ENCODE results near the gene TNPO3. TPM values are rescaled to one million over a fixed set of nuclear protein-coding genes. Genes with fewer than 3 reads are reported as not detected.
"Not testable (repeated sequence)": the region's sequence is repeated elsewhere in the genome, so short reads cannot be mapped to it uniquely, and the experiment has no call there.

TNPO3 gene
- total RNA-seq, 2 donors from 2014 or later, result 15.8 to 23.9 TPM

DNA sequence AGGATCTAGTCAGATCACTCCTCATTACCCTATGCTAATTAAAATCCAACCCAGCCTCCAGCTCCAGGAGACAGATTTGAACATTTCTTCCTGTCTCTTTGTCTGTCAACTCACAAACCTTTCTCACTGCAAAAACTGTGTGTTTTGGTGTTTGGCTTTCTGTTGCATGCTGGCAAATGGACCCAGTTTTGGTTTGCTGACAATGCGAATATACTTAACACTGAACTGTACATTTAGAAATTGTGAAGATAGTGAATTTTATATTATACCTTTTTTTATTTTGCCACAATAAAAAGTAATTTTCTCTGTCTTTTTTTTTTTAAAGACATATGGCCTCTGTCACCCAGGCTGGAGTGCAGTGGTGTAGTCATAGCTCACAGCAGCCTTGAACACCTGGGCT is 18.3 kb upstream of the TNPO3 start:
- H3K27me3 ChIP-seq, result no peaks in the 10 kb centered on the region
- intact Hi-C loops (cut with DNase I), result no loop called here
- H3K36me3 ChIP-seq (replicated peaks in 1 of 2; ENCODE audit: insufficient read depth in 1 of 2, low read depth in 2 of 2), result no peaks in the 10 kb centered on the region
- ATAC-seq (no peak), DNase-seq (no peak)
- 96 to 100% methylated on average over 1 of the region's 1 CpG for WGBS, 2 donors
- H3K4me3 ChIP-seq, result no peak overlapping the region
- H3K4me1 ChIP-seq, result no peaks in the 10 kb centered on the region
- H3K9me3 ChIP-seq, result no peaks in the 10 kb centered on the region
- TF ChIP-seq POLR2A (IDR thresholded peaks at IDR 0.05), result no peak
- TF ChIP-seq, protein P1, sequence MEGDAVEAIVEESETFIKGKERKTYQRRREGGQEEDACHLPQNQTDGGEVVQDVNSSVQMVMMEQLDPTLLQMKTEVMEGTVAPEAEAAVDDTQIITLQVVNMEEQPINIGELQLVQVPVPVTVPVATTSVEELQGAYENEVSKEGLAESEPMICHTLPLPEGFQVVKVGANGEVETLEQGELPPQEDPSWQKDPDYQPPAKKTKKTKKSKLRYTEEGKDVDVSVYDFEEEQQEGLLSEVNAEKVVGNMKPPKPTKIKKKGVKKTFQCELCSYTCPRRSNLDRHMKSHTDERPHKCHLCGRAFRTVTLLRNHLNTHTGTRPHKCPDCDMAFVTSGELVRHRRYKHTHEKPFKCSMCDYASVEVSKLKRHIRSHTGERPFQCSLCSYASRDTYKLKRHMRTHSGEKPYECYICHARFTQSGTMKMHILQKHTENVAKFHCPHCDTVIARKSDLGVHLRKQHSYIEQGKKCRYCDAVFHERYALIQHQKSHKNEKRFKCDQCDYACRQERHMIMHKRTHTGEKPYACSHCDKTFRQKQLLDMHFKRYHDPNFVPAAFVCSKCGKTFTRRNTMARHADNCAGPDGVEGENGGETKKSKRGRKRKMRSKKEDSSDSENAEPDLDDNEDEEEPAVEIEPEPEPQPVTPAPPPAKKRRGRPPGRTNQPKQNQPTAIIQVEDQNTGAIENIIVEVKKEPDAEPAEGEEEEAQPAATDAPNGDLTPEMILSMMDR (IDR thresholded peaks at IDR 0.05), result no peak
- H3K27ac ChIP-seq, result no peak overlapping the region

DNA sequence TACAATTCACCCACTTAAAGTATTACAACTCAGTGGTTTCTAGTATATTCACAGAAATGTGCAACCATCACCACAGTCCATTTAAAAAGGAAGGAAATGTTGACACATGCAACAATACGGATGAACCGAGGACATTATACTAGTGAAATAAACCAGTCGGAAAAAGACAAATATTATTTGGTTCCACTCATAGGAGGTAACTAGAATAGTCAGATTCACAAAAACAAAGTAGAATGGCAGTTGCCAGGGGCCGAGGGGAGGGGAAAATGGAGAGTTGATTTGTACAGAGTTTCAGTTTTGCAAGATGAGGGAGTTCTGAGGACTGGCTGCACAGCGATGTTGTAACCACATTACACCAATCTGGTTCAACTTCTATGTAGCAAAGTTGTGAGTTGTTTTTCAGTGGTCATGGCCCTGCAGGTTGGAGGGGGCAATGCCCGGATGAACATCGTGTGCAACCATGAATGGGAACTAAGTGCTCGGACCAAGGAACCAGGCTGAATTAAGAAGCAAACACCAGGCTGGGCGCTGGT is 17.6 kb upstream of the TNPO3 start:
- H3K36me3 ChIP-seq (replicated peaks in 1 of 2; ENCODE audit: insufficient read depth in 1 of 2, low read depth in 2 of 2), result no peaks in the 10 kb centered on the region
- intact Hi-C loops (cut with DNase I), result no loop called here
- no peak for TF ChIP-seq POLR2A (IDR thresholded peaks at IDR 0.05)
- TF ChIP-seq, protein P1 (IDR thresholded peaks at IDR 0.05), result no peak
- no peak for ATAC-seq
- H3K27me3 ChIP-seq, result no peaks in the 10 kb centered on the region
- no peak overlapping the region for H3K4me3 ChIP-seq
- no peak overlapping the region for H3K27ac ChIP-seq
- H3K9me3 ChIP-seq, result no peaks in the 10 kb centered on the region
- DNase-seq, result no peak
- 54 to 72% methylated on average over 9 of the region's 9 CpGs for WGBS, 2 donors
- H3K4me1 ChIP-seq, result no peaks in the 10 kb centered on the region

DNA sequence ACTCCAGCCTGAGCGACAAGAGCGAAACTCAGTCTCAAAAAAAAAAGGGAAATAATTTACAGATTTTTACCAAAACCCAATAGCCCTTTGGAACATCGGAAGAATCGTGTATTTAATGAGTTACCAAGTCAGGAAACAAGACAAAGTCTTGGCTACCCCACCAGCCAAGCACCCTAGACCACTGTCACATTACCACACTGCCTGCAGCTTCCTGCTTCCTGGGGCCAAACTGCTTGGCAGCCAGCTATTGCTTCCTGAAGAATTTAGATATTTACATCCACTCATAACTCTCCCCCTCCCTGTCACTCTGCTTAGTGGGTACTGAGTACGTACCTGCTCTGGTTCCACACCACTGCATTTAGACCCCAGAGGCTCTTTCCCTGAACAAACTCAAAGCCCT is 14.1 kb upstream of the TNPO3 start:
- no peak overlapping the region for H3K27ac ChIP-seq
- WGBS, 2 donors, result 55 to 71% methylated on average over 5 of the region's 5 CpGs
- H3K27me3 ChIP-seq, result no peaks in the 10 kb centered on the region
- H3K36me3 ChIP-seq (replicated peaks in 1 of 2; ENCODE audit: insufficient read depth in 1 of 2, low read depth in 2 of 2), result no peaks in the 10 kb centered on the region
- no peak for DNase-seq
- intact Hi-C loops (cut with DNase I), result no loop called here
- no peaks in the 10 kb centered on the region for H3K4me1 ChIP-seq
- TF ChIP-seq POLR2A (IDR thresholded peaks at IDR 0.05), result no peak
- TF ChIP-seq, protein P1 (IDR thresholded peaks at IDR 0.05), result no peak
- H3K4me3 ChIP-seq, result no peak overlapping the region
- H3K9me3 ChIP-seq, result no peaks in the 10 kb centered on the region
- ATAC-seq, result no peak

DNA sequence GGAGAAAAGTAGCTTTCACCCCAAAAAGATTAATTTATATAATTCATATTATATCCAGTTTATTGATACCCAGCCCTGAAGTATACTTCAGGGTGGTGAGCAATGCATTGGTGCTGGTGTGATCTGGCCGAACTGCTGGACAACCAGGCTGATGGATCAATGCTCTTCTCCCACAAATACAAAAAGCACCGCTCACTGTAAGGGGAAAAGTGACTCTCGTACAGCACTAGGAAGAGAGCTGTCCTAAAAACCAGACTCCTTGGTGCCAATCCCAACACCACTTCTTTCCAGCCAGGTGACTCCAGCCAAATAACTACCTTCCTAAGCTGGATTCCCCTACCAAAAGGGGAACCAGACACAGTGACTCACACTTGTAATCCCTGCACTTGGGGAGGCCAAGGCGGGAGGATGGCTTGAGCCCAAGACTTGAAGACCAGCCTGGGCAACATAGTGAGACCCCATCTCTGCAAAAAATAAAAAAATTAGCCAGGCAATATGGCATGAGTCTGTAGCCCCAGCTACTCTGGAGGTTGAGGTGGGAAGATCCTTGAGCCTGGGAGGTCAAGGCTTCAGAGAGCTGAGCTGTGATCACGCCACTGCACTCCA is 13.1 kb upstream of the TNPO3 start:
- DNase-seq (no peak), ATAC-seq (no peak)
- H3K36me3 ChIP-seq (replicated peaks in 1 of 2; ENCODE audit: insufficient read depth in 1 of 2, low read depth in 2 of 2), result no peaks in the 10 kb centered on the region
- no peaks in the 10 kb centered on the region for H3K4me1 ChIP-seq
- no peaks in the 10 kb centered on the region for H3K9me3 ChIP-seq
- 69 to 84% methylated on average over 5 of the region's 5 CpGs for WGBS, 2 donors
- no peak overlapping the region for H3K4me3 ChIP-seq
- no peak overlapping the region for H3K27ac ChIP-seq
- no peaks in the 10 kb centered on the region for H3K27me3 ChIP-seq
- TF ChIP-seq, protein P1 (IDR thresholded peaks at IDR 0.05), result no peak
- intact Hi-C loops (cut with DNase I), result no loop called here

DNA sequence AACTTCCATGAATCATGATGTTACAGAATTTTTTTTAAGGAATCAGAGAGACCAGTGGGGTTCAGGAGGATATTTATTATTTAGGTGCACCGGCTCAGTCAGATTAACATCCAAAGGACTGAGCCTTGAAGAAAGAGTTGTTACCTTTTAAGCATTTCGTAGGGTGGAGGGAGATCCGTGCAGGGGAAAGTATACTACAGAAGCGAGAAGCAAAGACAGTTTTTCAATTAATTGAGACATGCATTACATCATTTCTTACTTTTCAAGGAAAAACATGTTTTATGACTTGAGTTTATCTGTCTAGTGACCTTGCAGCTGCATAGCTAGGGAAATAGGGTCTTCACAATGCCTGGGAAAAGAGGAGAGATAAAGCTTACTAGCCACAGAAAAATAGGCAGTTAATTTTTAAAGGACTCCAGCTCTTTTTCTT is 12.2 kb upstream of the TNPO3 start:
- H3K4me1 ChIP-seq; H3K36me3 ChIP-seq (replicated peaks in 1 of 2; ENCODE audit: insufficient read depth in 1 of 2, low read depth in 2 of 2); H3K27ac ChIP-seq; intact Hi-C loops (cut with DNase I); H3K4me3 ChIP-seq; DNase-seq; H3K27me3 ChIP-seq; ATAC-seq; H3K9me3 ChIP-seq: not testable (repeated sequence)
- 36 to 40% methylated on average over 4 of the region's 4 CpGs for WGBS, 2 donors
